T1000 (cell line): ENCODE data around the gene TMEM240.
"Not testable (repeated sequence)": the region's sequence is repeated elsewhere in the genome, so short reads cannot be mapped to it uniquely, and the experiment has no call there.

Experiments
- DNase-seq: peaks from one replicate; lab custom pipeline; 2025; ENCODE audit warnings: mixed read lengths; lab: John Stamatoyannopoulos, UW

TMEM240 gene

GRCh38 chr1:1557688-1558087, 17.3 kb upstream of the TMEM240 start:
- DNase-seq: not testable (repeated sequence)

GRCh38 chr1:1556961-1557360, 16.5 kb upstream of the TMEM240 start:
- not testable (repeated sequence) for DNase-seq

DNA sequence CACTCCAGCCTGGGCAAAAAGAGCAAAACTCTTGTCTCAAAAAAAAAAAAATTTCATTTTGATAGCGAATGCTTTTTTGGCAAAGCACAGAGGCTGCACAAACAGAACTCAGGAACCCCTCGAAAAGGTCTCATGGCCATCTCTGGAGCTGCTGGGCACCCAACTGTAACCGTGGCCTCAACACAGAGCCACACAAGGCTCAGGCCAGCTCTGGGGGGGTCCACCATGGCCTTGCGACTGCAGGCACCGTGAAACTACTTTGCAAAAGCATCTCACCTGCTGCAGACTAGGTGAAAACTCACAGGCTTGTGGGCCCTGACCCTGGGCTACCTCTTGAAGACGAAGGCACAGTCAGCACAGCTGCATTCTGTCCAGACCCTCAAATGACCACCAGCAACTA, 16.1 kb upstream of the TMEM240 start:
- DNase-seq: no peak

GRCh38 chr1:1554926-1555915, 14.8 kb upstream of the TMEM240 start:
- DNase-seq: peak; percentile 63

DNA sequence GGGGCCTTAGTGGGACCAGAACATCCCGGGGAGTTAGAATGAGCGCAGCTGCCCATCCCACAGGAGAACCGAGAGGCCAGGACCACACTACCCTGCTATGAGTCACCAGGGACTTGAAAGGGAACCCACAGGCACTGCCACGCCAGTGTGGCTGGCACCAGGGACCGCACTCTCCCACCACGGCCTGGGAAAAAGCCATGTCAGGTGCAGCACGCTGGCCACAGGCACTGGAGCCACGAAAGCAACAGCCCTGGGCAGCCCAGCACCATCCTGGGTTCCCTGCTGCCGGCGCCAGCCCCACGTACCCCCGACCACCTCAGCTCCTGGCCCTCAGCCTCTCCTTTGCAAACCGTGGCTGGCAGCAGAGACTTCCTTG, 14.1 kb upstream of the TMEM240 start:
- DNase-seq: no peak

DNA sequence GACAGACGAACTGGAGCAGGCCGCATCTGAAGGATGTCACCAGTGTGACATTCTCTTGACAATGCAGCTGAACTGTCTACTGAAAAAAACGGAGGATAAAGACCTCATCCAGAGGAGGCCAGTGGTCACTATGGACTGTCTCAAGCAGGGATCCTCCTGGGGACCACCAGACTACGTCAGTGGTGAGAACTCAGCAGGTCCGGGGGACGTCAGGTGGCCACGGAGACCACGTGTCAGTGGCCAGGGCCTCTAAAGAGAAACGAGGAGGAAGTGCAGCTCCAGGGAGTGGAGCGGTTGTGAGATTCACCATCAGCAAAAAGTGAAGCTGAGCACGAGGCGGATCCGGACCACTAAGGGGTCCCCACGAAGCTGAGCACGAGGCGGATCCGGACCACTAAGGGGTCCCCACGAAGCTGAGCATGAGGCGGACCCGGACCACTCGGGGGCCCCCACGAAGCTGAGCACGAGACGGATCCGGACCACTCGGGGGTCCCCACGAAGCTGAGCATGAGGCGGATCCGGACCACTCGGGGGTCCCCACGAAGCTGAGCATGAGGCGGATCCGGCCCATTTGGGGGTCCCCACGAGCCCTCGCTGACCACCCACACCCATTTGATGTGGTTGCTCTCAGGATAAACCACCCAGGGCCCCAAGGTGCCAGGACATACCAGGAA, 13.5 kb upstream of the TMEM240 start:
- DNase-seq: no peak

DNA sequence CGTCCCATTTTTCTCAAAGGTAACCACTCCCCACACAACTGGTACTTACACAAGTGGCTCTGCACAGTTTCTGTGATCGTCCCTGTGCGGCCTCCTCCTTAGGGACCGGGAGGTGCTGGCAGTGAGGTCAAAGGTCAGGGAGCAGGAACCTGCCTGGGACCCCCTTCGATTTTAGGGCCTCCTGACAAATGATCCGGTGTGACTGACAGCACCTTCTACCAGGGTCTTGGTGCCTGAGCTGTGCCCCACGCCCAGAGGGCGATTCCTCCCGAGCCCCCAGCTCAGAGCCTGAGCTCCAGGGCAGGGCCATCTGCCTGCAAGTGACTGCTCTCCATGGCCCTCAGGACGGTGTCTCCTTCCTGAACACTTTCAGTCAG, 11.8 kb upstream of the TMEM240 start:
- DNase-seq: no peak

DNA sequence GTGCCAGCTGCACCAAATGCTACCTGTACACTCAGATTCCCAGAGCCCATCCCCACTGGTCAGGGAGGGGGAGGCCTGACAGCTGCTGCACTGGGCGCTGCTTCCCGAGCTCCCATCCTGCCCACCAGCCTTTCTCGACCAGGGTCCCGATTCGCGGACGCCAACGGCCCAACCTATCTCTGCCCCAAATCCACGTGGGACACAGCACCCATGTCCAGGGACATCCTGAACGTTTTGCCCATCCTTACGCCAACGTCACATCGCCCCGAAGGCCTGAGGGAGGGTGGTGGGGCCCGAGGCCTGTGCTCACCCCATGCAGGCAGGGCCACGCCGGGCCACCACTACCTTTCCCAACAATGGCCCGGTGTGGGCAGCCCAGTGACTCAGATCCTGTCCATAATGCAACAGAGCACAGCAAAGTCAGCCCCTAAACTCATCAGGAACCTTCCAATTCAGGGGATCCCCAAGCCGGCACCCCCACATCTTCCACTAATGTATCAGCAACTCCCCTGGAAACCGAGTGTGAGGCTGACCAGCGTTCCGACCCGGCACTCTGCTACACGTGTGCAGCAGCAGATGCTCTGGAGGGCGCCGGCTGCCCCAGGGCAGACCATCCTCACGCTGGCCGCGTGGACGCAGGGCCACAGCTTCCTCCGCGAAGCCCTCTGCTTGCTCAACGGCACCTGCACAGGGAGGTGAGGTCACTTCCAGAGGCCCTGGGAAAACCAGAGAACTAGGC, 11.3 kb upstream of the TMEM240 start:
- no peak for DNase-seq

DNA sequence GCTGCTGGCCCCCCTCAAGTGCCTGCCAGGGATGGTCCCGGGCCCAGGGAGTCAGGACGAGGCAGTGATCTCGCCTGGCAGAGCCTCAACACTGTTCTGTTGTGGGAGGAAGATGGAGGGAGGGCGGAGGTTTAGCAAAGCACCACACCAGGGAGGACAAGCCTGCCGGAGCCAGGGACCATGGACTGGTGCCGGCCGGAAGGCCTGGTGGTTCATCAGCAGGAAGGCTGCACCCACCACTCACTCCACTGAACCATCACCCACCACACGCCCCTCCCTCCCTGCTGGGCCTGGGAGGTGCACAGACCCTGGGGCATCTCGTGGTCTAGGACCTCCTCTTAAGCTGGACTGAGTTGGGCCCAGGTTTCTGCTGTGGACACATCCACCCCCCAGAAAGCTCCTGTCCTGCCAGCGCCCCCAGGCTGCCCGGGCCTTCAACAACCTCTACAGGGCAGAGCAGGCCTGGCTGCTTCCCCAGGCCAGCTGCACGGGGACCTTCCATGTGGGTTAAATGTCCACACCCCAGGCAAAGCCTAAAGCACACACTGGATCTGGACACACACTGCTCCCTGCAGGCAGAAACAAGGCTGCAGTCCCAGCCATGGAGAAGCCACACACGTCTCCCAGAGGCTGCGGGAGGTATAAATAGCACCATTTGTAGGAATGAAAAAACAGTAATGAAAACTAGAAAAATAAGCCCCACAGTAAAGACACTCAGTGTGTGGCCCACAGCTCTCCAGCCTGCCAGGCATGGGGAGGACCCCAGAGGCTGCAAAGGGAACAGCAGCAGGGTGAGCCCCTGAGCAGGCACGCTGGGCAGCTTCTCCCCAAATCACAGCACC, 10.4 kb upstream of the TMEM240 start:
- DNase-seq: no peak

GRCh38 chr1:1550087-1550486, 9.7 kb upstream of the TMEM240 start:
- no peak for DNase-seq

DNA sequence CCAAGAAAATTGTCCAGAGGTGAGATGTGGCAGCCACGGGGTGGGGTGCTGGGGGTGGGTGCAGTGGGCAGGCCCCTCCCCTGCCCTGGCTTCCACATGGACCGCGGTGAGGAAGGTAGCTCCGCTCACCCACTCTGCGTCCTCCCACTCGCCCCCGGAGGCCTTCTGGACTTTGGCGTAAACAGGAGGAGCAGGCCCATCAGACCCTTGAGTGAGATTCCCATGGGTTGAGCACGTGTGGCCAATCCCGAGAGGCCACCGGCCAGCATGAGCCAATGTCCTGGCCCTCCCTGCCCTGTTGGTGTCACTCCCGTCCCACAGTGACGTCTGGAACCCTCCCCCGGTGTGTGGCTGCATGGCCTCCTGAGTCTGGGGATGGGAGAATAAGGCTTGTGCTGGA, 8.2 kb upstream of the TMEM240 start:
- DNase-seq: no peak

DNA sequence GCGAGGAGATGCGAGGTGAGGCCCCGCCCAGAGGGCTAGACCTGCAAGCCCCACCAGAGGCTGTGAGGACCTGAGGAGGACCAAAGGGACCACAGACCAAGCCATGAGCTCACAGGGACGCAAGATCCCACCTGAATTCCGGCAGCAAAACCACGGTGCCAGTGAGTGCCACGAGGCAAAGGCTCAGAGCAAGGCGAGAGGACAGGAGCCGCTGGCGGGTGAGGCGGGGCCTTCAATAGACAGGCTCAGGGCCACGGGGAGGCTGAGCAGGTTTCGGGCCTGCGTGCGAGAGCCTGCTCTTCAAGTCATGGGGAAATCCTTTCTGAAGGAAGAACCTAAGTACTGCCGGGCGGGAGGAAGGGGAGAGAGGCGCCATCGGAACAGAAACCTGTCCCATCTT, 7.1 kb upstream of the TMEM240 start:
- DNase-seq: no peak

- no peak for DNase-seq
These were observed 6.6 kb upstream of the TMEM240 start for GRCh38 chr1:1547011-1547410.

GRCh38 chr1:1545946-1546737, 5.7 kb upstream of the TMEM240 start:
- no peak for DNase-seq

DNA sequence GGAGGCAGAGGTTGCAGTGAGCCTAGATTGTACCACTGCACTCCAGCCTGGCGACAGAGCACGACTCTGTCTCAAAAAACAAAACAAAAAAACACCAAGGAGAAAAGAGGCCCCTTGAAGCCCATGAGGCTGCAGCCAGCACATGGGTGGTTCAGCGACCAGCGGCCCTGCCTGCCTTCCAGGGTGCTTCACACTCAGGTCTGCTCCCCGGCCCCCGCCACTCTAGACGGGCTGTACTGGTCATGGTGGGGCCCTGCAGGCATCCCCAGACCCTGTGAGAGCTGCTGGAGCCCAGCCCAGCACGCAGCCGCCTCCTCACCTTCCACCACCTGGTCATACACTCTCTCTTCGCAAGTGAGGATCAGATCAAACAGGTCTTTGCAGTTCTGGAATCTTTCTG, 4.1 kb upstream of the TMEM240 start:
- no peak for DNase-seq

DNA sequence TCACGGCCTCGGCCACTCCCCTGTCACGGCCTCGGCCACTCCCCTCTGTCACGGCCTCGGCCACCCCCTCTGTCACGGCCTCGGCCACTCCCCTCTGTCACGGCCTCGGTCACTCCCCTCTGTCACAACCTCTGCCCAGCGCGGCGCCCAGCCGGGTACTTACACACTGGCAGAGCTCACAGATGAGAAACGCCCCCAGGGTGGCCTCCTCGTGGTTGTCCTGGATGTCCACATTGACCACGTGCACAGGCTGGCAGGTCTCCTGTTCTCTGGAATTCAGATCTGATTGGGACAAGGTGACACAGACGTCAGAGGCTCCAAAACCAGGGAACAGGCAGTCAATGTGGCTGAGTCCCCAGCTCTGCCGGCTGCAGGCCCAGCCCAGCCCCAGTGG, 3.3 kb upstream of the TMEM240 start:
- no peak for DNase-seq

DNA sequence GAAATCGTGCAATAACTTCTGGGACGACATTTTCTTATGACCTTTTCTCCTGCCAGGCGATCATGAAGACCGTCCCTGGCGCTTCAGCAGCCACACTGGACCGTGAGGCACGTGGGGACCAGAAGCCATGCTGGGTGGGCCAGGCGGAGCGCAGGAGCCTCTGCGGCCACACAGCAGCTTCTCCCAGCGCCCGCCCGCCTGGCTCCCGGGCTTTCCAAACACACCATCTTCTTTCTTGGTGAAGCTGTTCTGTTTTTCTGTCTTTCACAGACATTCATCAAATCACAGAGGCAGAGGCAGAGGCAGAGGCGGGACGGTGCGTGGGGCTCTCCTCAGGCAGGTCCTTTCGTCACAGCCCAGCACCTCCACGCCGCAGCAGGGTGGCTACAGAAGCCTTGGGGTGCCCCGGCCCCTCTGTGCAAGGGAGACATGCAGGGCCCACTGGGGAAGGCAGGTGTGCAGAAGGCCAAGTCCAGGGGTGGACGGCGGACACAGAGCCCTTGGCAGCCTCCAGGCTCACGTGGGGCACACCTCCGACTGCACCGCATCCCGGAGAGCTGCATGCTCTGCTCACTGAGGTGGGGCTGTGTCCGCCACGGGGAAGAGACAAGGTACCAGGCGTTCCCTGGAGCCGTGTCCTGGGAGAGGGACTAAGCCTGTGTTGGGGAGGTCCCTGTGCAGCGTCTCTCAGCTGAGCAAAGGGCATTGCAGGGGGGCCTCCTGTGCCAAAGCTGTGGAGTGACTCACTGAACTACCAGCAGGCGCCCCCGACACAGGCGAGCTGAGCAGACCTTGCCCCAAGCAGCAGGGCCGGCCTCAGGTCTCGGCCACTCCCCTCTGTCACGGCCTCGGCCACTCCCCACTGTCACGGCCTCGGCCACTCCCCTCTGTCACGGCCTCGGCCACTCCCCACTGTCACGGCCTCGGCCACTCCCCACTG, 2.6 kb upstream of the TMEM240 start:
- no peak for DNase-seq

- no peak for DNase-seq
These were observed 1.7 kb upstream of the TMEM240 start for GRCh38 chr1:1541956-1542765.
